Coronary artery (tissue), 2 donors: Measurements from ENCODE around the gene OVCH1.

Experiments used
- DNase-seq: peaks from one replicate; pipeline ENCODE4 v3.0.0-alpha.2; 2017; ENCODE audit warnings: low spot score
- H3K27ac ChIP-seq, 2 donors: fragments of 200-600 bp; sonication (generic); one replicate each; pipeline ENCODE4 v1.5.1; 2016 to 2019
- H3K4me3 ChIP-seq: fragments of 200-600 bp; sonication (generic); 2 replicates; pipeline ENCODE4 v1.5.1; 2016; ENCODE audit warnings: mild to moderate bottlenecking, moderate library complexity
- TF ChIP-seq, protein P1 (sequence below): fragments of 200-600 bp; sonication (generic); IDR thresholded peaks from one replicate; pipeline ENCODE4 v1.5.1; 2019; ENCODE audit warnings: antibody characterized with exemption

Gene OVCH1

GRCh38 chr12:29431513-29431912 is 66.0 kb downstream of the OVCH1 start:
- H3K27ac ChIP-seq = no peak overlapping the region
- no peak overlapping the region for H3K4me3 ChIP-seq
- DNase-seq = no peak
- TF ChIP-seq, protein P1, sequence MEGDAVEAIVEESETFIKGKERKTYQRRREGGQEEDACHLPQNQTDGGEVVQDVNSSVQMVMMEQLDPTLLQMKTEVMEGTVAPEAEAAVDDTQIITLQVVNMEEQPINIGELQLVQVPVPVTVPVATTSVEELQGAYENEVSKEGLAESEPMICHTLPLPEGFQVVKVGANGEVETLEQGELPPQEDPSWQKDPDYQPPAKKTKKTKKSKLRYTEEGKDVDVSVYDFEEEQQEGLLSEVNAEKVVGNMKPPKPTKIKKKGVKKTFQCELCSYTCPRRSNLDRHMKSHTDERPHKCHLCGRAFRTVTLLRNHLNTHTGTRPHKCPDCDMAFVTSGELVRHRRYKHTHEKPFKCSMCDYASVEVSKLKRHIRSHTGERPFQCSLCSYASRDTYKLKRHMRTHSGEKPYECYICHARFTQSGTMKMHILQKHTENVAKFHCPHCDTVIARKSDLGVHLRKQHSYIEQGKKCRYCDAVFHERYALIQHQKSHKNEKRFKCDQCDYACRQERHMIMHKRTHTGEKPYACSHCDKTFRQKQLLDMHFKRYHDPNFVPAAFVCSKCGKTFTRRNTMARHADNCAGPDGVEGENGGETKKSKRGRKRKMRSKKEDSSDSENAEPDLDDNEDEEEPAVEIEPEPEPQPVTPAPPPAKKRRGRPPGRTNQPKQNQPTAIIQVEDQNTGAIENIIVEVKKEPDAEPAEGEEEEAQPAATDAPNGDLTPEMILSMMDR = no peak

- TF ChIP-seq, protein P1 = no peak
- H3K4me3 ChIP-seq = no peak overlapping the region
- H3K27ac ChIP-seq = no peak overlapping the region
- DNase-seq = no peak
Observed at GRCh38 chr12:29430716-29431044, 66.8 kb downstream of the OVCH1 start.

- TF ChIP-seq, protein P1 = no peak
- Histone ChIP-seq H3K27ac (no peak overlapping the region), H3K4me3 (no peak overlapping the region)
- no peak for DNase-seq
Observed at GRCh38 chr12:29429999-29430715, 67.3 kb downstream of the OVCH1 start.

GRCh38 chr12:29428633-29429032 is 68.9 kb downstream of the OVCH1 start:
- Histone ChIP-seq H3K4me3 (no peak overlapping the region), H3K27ac (no peak overlapping the region)
- no peak for DNase-seq
- TF ChIP-seq, protein P1 = no peak

- DNase-seq = no peak
- TF ChIP-seq, protein P1 = no peak
- H3K27ac ChIP-seq = no peak overlapping the region
- no peak overlapping the region for H3K4me3 ChIP-seq
Observed at GRCh38 chr12:29427964-29428363, 69.5 kb downstream of the OVCH1 start.

GRCh38 chr12:29426498-29426897 is 71.0 kb downstream of the OVCH1 start:
- TF ChIP-seq, protein P1 = no peak
- Histone ChIP-seq H3K27ac (no peak overlapping the region), H3K4me3 (no peak overlapping the region)
- no peak for DNase-seq

- DNase-seq = no peak
- H3K4me3 ChIP-seq = no peak overlapping the region
- no peak overlapping the region for H3K27ac ChIP-seq
- TF ChIP-seq, protein P1 = no peak
Observed at GRCh38 chr12:29425722-29426121, 71.8 kb downstream of the OVCH1 start.
